GM21515 (cell line): ENCODE results near the gene SEMA6B.
"Not testable (repeated sequence)": the region's sequence is repeated elsewhere in the genome, so short reads cannot be mapped to it uniquely, and the experiment has no call there.

Experiments
- ATAC-seq: cut with Tn5 transposase; IDR thresholded peaks from one replicate; pipeline ENCODE4 v1.9.1; 2021; ENCODE audit not compliant: unreplicated experiment

Gene SEMA6B

GRCh38 chr19:4559569-4559968, at the start of gene SEMA6B:
SEMA6B (minus strand) TSS chr19:4559684; CDS start chr19:4558457, 1,227 bp downstream.
- no peak for ATAC-seq

- ATAC-seq: no peak
Measured at GRCh38 chr19:4606921-4607678, 47.6 kb upstream of the SEMA6B start.

- ATAC-seq: no peak
Measured at GRCh38 chr19:4606181-4606580, 46.7 kb upstream of the SEMA6B start.

- ATAC-seq: no peak
Measured at GRCh38 chr19:4604912-4605311, 45.4 kb upstream of the SEMA6B start.

GRCh38 chr19:4602915-4603314, 43.4 kb upstream of the SEMA6B start:
- no peak for ATAC-seq

- no peak for ATAC-seq
Measured at GRCh38 chr19:4602173-4602788, 42.8 kb upstream of the SEMA6B start.

GRCh38 chr19:4600893-4601292, 41.4 kb upstream of the SEMA6B start:
- no peak for ATAC-seq

GRCh38 chr19:4600082-4600481, 40.6 kb upstream of the SEMA6B start:
- no peak for ATAC-seq

GRCh38 chr19:4598712-4599111, 39.2 kb upstream of the SEMA6B start:
- no peak for ATAC-seq

- ATAC-seq: no peak
Measured at GRCh38 chr19:4597975-4598671, 38.6 kb upstream of the SEMA6B start.

- ATAC-seq: no peak
Measured at GRCh38 chr19:4597278-4597974, 37.9 kb upstream of the SEMA6B start.

GRCh38 chr19:4596033-4596904, 36.8 kb upstream of the SEMA6B start:
- no peak for ATAC-seq

- not testable (repeated sequence) for ATAC-seq
Measured at GRCh38 chr19:4595158-4595557, 35.7 kb upstream of the SEMA6B start.

GRCh38 chr19:4594201-4594600, 34.7 kb upstream of the SEMA6B start:
- ATAC-seq: no peak

GRCh38 chr19:4593409-4593851, 33.9 kb upstream of the SEMA6B start:
- ATAC-seq: no peak

- ATAC-seq: no peak
Measured at GRCh38 chr19:4592445-4592844, 33.0 kb upstream of the SEMA6B start.

- ATAC-seq: no peak
Measured at GRCh38 chr19:4591320-4591719, 31.8 kb upstream of the SEMA6B start.

- no peak for ATAC-seq
Measured at GRCh38 chr19:4590559-4590958, 31.1 kb upstream of the SEMA6B start.

GRCh38 chr19:4589579-4590410, 30.3 kb upstream of the SEMA6B start:
- ATAC-seq: no peak
